Stomach (tissue), 9 donors: ENCODE results near the gene INO80. TPM values are rescaled to one million over a fixed set of nuclear protein-coding genes. Genes with fewer than 3 reads are reported as not detected.
A peak's percentile ranks its signal among the peaks of the same experiment; 100 is the strongest.
"Not testable (repeated sequence)": the region's sequence is repeated elsewhere in the genome, so short reads cannot be mapped to it uniquely, and the experiment has no call there.

Experiments
- DNase-seq, 2 donors: peaks; one replicate each; pipeline versions ENCODE4 v3.0.0 to v3.0.0-alpha.2; 2013 to 2019
- H3K27ac ChIP-seq, 5 donors: fragments of 200-600 bp in 4 of 5; sonication (generic) in 4 of 5; one replicate each; pipeline ENCODE4 v1.5.1; 2013 to 2019; ENCODE audit warnings: mild to moderate bottlenecking in 1 of 5, moderate library complexity in 1 of 5
- H3K27me3 ChIP-seq, 3 donors: fragments of 200-600 bp; sonication (generic); one replicate each; pipeline ENCODE4 v1.5.1; 2017 to 2019; ENCODE audit warnings: mixed run types in 1 of 3
- H3K36me3 ChIP-seq, 4 donors: fragments of 200-600 bp; sonication (generic); 1 replicate in 3 of 4; 2 replicates in 1 of 4; pipeline ENCODE4 v1.5.1; 2016 to 2019
- H3K4me1 ChIP-seq, 4 donors: fragments of 200-600 bp; sonication (generic); one replicate each; pipeline ENCODE4 v1.5.1; 2016 to 2019
- H3K4me3 ChIP-seq, 4 donors: fragments of 200-600 bp; sonication (generic) in 3 of 4; one replicate each; pipeline ENCODE4 v1.5.1; 2016 to 2019; ENCODE audit warnings: mild to moderate bottlenecking in 1 of 4
- H3K9me3 ChIP-seq, 4 donors: fragments of 200-600 bp; sonication (generic); one replicate each; pipeline ENCODE4 v1.5.1; 2016 to 2019
- EP300 ChIP-seq: sonication (generic); formaldehyde crosslinking; IDR thresholded peaks from one replicate; pipeline ENCODE4 v1.6.1; 2017; ENCODE audit warnings: antibody characterized with exemption
- POLR2A ChIP-seq, 4 donors: fragments of 450-650 bp; IDR thresholded peaks; one replicate each; pipeline ENCODE4 v1.6.1; 2016; ENCODE audit warnings: antibody characterized with exemption in 4 of 4, control low read depth in 2 of 4, mild to moderate bottlenecking in 1 of 4, moderate library complexity in 1 of 4
- POLR2AphosphoS5 ChIP-seq, 3 donors: sonication (generic); formaldehyde crosslinking; IDR thresholded peaks; one replicate each; pipeline ENCODE4 v1.6.1; 2016; ENCODE audit warnings: antibody characterized with exemption in 3 of 3
- WGBS, 5 donors: extraction: QIAGEN DNeasy Blood & Tissue Kit in 3 of 5; methylation state at CpG; one replicate each; pipeline versions ENCODE4 v1.1.5 to v1.1.7; 2013 to 2018; 5-methylcytosine and 5-hydroxymethylcytosine counted together
- intact Hi-C: fragments of 100-400 bp; cut with DNase I; formaldehyde crosslinking; loops from one replicate; pipeline ENCODE4 v1.15.1; 2023; ENCODE audit warnings: low total_unique reads
- polyA plus RNA-seq, 3 donors: library from polyadenylated mRNA; stranded (reverse); fragments of 200-250 nt; gene quantifications; one replicate each; pipeline ENCODE4 v1.2.3, GENCODE V29; 2013
- total RNA-seq, 5 donors: library from RNA; depleted of rRNA; stranded (reverse); fragments of >200 nt; gene quantifications; one replicate each; pipeline versions ENCODE4 v1.1.0 to v1.2.3, GENCODE V29; 2014 to 2016
- TF ChIP-seq, protein P1 (sequence below), 7 experiments: fragments of 450-650 bp in 4 of 7; fragments of 200-600 bp in 3 of 7; sonication (generic) in 3 of 7; IDR thresholded peaks; one replicate each; pipeline ENCODE4 v1.5.1; 2016 to 2019; ENCODE audit warnings: antibody characterized with exemption in 7 of 7, control low read depth in 2 of 7, mild to moderate bottlenecking in 1 of 7
- donor health status: healthy with polysubstance abuse.
- donor health status: Bipolar disorder and iron deficiency.
- donor health status: healthy.

The INO80 gene
- total and polyA plus RNA-seq, 8 donors: 4.6 to 40.8 (median 29.2) TPM

GRCh38 chr15:40955930-40956540 lies 160.0 kb downstream of the INO80 start:
- Histone ChIP-seq H3K27me3 (no peaks in the 10 kb centered on the region), H3K27ac (peak overlapping the region in 3 of 5 donors; percentile 56 to 70 (median 62)), H3K9me3 (no peaks in the 10 kb centered on the region), H3K36me3 (no peaks in the 10 kb centered on the region), H3K4me1 (peaks cover 24 to 51% (median 43%) of the 10 kb centered on the region in 4 donors), H3K4me3 (peak overlapping the region in 1 of 4 donors; percentile 18)
- TF ChIP-seq POLR2AphosphoS5 (IDR thresholded peaks at IDR 0.05): no peak
- TF ChIP-seq, protein P1, sequence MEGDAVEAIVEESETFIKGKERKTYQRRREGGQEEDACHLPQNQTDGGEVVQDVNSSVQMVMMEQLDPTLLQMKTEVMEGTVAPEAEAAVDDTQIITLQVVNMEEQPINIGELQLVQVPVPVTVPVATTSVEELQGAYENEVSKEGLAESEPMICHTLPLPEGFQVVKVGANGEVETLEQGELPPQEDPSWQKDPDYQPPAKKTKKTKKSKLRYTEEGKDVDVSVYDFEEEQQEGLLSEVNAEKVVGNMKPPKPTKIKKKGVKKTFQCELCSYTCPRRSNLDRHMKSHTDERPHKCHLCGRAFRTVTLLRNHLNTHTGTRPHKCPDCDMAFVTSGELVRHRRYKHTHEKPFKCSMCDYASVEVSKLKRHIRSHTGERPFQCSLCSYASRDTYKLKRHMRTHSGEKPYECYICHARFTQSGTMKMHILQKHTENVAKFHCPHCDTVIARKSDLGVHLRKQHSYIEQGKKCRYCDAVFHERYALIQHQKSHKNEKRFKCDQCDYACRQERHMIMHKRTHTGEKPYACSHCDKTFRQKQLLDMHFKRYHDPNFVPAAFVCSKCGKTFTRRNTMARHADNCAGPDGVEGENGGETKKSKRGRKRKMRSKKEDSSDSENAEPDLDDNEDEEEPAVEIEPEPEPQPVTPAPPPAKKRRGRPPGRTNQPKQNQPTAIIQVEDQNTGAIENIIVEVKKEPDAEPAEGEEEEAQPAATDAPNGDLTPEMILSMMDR (IDR thresholded peaks at IDR 0.05): no peak
- no peak for TF ChIP-seq POLR2A (IDR thresholded peaks at IDR 0.05)
- no peak for TF ChIP-seq EP300
- intact Hi-C loops: no loop called here
- WGBS, 5 donors: 91 to 98% (median 92%) methylated on average over 3 of the region's 3 CpGs
- DNase-seq: no peak

DNA sequence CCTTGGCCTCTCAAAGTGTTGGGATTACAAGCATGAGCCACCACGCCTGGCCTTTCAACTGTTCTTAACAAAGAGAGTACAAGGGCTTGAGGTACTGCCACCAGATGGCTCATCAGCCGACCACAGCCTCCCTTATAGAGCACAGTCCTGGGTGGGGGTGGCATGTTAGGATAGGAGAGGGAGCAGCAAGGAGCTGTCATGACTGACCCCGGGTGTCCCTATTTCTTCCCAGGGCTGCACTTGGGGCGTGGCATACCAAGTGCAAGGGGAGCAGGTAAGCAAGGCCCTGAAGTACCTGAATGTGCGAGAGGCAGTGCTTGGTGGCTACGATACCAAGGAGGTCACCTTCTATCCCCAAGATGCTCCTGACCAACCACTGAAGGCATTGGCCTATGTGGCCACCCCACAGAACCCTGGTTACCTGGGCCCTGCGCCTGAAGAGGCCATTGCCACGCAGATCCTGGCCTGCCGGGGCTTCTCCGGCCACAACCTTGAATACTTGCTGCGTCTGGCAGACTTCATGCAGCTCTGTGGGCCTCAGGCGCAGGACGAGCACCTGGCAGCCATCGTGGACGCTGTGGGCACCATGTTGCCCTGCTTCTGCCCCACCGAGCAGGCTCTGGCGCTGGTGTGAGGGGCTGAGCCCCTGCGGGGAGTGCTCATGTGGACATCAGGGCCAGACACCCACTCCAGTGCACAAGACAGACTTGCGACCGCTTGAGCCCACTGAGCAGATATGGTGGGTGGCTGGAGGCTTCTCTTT lies 160.8 kb downstream of the INO80 start:
- Histone ChIP-seq H3K36me3 (no peaks in the 10 kb centered on the region), H3K4me1 (peaks cover 18 to 51% (median 43%) of the 10 kb centered on the region in 4 donors), H3K27ac (peak overlapping the region in 1 of 5 donors; percentile 70), H3K9me3 (no peaks in the 10 kb centered on the region), H3K27me3 (no peaks in the 10 kb centered on the region), H3K4me3 (peak overlapping the region in 1 of 4 donors; percentile 18)
- intact Hi-C loops: no loop called here
- DNase-seq: no peak
- TF ChIP-seq POLR2A (IDR thresholded peaks at IDR 0.05): no peak
- no peak for TF ChIP-seq POLR2AphosphoS5 (IDR thresholded peaks at IDR 0.05)
- TF ChIP-seq EP300: no peak
- TF ChIP-seq, protein P1 (IDR thresholded peaks at IDR 0.05): no peak
- WGBS, 5 donors: 88 to 91% (median 90%) methylated on average over 12 to 20 of the region's 20 CpGs

DNA sequence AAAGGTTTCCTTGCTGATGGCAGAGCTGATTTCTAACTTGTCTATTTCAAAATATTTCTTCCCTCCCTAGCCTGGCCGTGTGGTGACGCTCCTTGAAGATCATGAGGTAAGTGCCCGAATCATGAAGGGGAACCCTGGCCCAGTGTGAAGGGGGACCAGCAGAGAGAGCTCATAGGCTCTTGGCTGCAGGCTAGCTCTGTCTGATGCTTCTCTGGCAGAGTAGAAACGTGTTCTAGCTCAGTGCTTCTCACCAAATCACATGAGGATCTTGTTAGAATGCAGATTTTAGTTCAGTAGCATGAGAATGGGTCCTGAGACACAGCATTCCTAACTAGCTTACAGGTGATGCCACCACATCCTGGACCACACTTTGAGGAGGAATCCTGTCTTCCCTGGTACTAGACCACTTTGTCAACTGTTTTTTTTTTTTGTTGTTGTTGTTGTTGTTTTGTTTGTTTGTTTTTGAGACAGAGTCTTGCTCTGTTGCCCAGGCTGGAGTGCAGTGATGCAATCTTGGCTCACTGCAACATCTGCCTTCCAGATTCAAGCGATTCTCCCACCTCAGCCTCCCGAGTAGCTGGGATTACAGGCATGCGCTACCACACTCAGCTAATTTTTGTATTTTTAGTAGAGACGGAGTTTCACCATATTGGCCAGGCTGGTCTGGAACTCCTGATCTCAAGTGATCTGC lies 161.8 kb downstream of the INO80 start:
- Histone ChIP-seq H3K27ac (peak overlapping the region in 2 of 5 donors; percentile 84 to 90), H3K4me1 (peaks cover 18 to 54% (median 43%) of the 10 kb centered on the region in 4 donors), H3K4me3 (peak overlapping the region; percentile 70 to 81 (median 78))
- H3K27me3 ChIP-seq, H3K9me3 ChIP-seq, DNase-seq, intact Hi-C loops, H3K36me3 ChIP-seq: not testable (repeated sequence)
- 66 to 75% (median 71%) methylated on average over 8 of the region's 8 CpGs for WGBS, 5 donors

DNA sequence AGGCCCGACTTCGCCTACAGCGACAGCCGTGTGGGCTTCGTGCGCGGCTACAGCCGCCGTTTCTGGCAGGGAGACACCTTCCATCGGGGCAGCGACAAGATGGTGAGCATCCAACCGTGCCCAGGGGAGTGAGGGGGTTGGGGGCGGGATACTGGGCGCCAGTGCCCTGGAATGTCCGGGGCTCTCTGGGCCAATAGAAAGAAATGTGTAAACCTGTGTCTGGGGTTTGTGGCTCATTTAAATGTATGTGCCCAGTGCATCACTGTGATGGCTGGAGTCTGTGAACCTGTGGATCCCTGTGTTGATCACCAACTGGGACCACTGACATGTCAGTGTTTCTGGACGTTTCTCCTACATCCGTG lies 162.4 kb downstream of the INO80 start:
- intact Hi-C loops: no loop called here
- TF ChIP-seq POLR2A (IDR thresholded peaks at IDR 0.05) (no peak), EP300 (no peak), POLR2AphosphoS5 (IDR thresholded peaks at IDR 0.05) (no peak)
- TF ChIP-seq, protein P1 (IDR thresholded peaks at IDR 0.05): no peak
- Histone ChIP-seq H3K9me3 (no peaks in the 10 kb centered on the region), H3K27ac (peak overlapping the region; percentile 79 to 90 (median 89)), H3K4me1 (peaks cover 18 to 54% (median 43%) of the 10 kb centered on the region in 4 donors), H3K4me3 (peak overlapping the region; percentile 70 to 81 (median 78)), H3K27me3 (no peaks in the 10 kb centered on the region), H3K36me3 (no peaks in the 10 kb centered on the region)
- DNase-seq: no peak
- 5 to 11% (median 6%) methylated on average over 17 of the region's 17 CpGs for WGBS, 5 donors
